Measurements from ENCODE around the gene HAO1. TPM values are rescaled to one million over a fixed set of nuclear protein-coding genes. Genes with fewer than 3 reads are reported as not detected.

Gene HAO1
- total RNA-seq, 2 experiments from 2014 or later: not detected

- Histone ChIP-seq H3K4me3 (ENCODE audit: low read depth, low read length, poor library complexity, severe bottlenecking) (no peak overlapping the region), H3K4me2 (ENCODE audit: low read length) (no peak overlapping the region), H3K4me1 (ENCODE audit: insufficient read depth, low read length, poor library complexity, severe bottlenecking) (no peaks in the 10 kb centered on the region), H3K36me3 (ENCODE audit: insufficient read depth, low read length) (no peaks in the 10 kb centered on the region), H3K9me3 (ENCODE audit: low read length) (no peaks in the 10 kb centered on the region), H3K9me2 (ENCODE audit: insufficient read depth, low read length) (no peaks in the 10 kb centered on the region), H3K79me2 (ENCODE audit: insufficient read depth, low read depth, low read length) (no peaks in the 10 kb centered on the region), H2AFZ (ENCODE audit: low read length) (no peak overlapping the region), H3K27ac (ENCODE audit: low read depth, low read length, poor library complexity, severe bottlenecking) (no peak overlapping the region), H4K20me1 (ENCODE audit: insufficient read depth, low read length) (no peaks in the 10 kb centered on the region)
- ChIA-PET POLR2A (no interaction called here), CTCF (ENCODE audit: unreplicated experiment) (no interaction called here)
- TF ChIP-seq EZH2phosphoT487 (IDR thresholded peaks at IDR 0.05; ENCODE audit: borderline replicate concordance, low read depth, low read length): no peak
- DNase-seq (ENCODE audit: low spot score): no peak
- intact Hi-C loops (cut with micrococcal nuclease; ENCODE audit: unreplicated experiment): no loop called here
- no TSS peak for BruUV-seq (replicated peaks)
Observed at GRCh38 chr20:7950387-7950786, 10.1 kb upstream of the HAO1 start.

DNA sequence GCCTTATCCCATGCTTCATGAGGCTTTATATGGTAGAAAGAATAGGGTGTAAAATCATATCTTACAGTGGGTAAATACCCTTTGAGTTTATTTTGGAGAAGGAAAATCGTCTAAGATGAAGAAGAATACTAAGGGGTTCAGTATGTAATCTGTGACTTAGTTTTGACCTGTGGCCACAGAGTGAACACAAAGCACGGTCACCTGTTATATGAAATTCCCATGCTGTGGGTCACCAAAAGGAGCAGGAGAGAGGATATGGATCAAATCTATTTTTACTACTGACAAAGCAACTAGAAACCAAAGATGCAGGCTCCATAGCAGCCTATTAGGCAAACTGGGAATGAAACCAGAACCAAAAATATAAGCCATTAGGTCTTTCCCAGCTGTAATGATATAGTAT lies 3.6 kb upstream of the HAO1 start:
- no peaks in the 10 kb centered on the region for H3K4me1 ChIP-seq (ENCODE audit: insufficient read depth, low read length, poor library complexity, severe bottlenecking)
- H3K27ac ChIP-seq (ENCODE audit: low read depth, low read length, poor library complexity, severe bottlenecking): no peak overlapping the region
- no peak overlapping the region for H3K4me2 ChIP-seq (ENCODE audit: low read length)
- H3K4me3 ChIP-seq (ENCODE audit: low read depth, low read length, poor library complexity, severe bottlenecking): no peak overlapping the region
- H3K9me2 ChIP-seq (ENCODE audit: insufficient read depth, low read length): no peaks in the 10 kb centered on the region
- H3K9me3 ChIP-seq (ENCODE audit: low read length): no peaks in the 10 kb centered on the region
- ChIA-PET CTCF (ENCODE audit: unreplicated experiment) (no interaction called here), POLR2A (no interaction called here)
- intact Hi-C loops (cut with micrococcal nuclease; ENCODE audit: unreplicated experiment): no loop called here
- H3K79me2 ChIP-seq (ENCODE audit: insufficient read depth, low read depth, low read length): no peaks in the 10 kb centered on the region
- H4K20me1 ChIP-seq (ENCODE audit: insufficient read depth, low read length): no peaks in the 10 kb centered on the region
- DNase-seq (ENCODE audit: low spot score): no peak
- no peak overlapping the region for H2AFZ ChIP-seq (ENCODE audit: low read length)
- TF ChIP-seq EZH2phosphoT487 (IDR thresholded peaks at IDR 0.05; ENCODE audit: borderline replicate concordance, low read depth, low read length) (no peak), CTCF (conservative IDR thresholded peaks at IDR 0.05; ENCODE audit: low read length) (no peak)
- no TSS peak for BruUV-seq (replicated peaks)
- no peaks in the 10 kb centered on the region for H3K36me3 ChIP-seq (ENCODE audit: insufficient read depth, low read length)

- intact Hi-C loops (cut with micrococcal nuclease; ENCODE audit: unreplicated experiment): loop anchor here (5.0 to 10.0 kb wide), 3 partner anchors 193 to 783 kb away; partner anchors contain the start of gene PLCB1
- POLR2A ChIA-PET: no interaction called here
- CTCF ChIA-PET (ENCODE audit: unreplicated experiment): no interaction called here
Observed at GRCh38 chr20:7939663-7940062, 595 bp downstream of the HAO1 start.

More at GRCh38 chr20:7939663-7940062, 595 bp downstream of the HAO1 start:
- H3K9me3 ChIP-seq (ENCODE audit: low read length): no peaks in the 10 kb centered on the region
- no peak overlapping the region for H2AFZ ChIP-seq (ENCODE audit: low read length)
- H3K4me1 ChIP-seq (ENCODE audit: insufficient read depth, low read length, poor library complexity, severe bottlenecking): peaks cover 18% of the 10 kb centered on the region
- no peaks in the 10 kb centered on the region for H4K20me1 ChIP-seq (ENCODE audit: insufficient read depth, low read length)
- no peak overlapping the region for H3K4me2 ChIP-seq (ENCODE audit: low read length)
- no peaks in the 10 kb centered on the region for H3K36me3 ChIP-seq (ENCODE audit: insufficient read depth, low read length)
- no peaks in the 10 kb centered on the region for H3K79me2 ChIP-seq (ENCODE audit: insufficient read depth, low read depth, low read length)
- no peak for DNase-seq (ENCODE audit: low spot score)
- H3K27ac ChIP-seq (ENCODE audit: low read depth, low read length, poor library complexity, severe bottlenecking): no peak overlapping the region
- TF ChIP-seq EZH2phosphoT487 (IDR thresholded peaks at IDR 0.05; ENCODE audit: borderline replicate concordance, low read depth, low read length) (no peak), CTCF (conservative IDR thresholded peaks at IDR 0.05; ENCODE audit: low read length) (no peak)
- H3K9me2 ChIP-seq (ENCODE audit: insufficient read depth, low read length): no peaks in the 10 kb centered on the region
- BruUV-seq (replicated peaks): no TSS peak
- H3K4me3 ChIP-seq (ENCODE audit: low read depth, low read length, poor library complexity, severe bottlenecking): no peak overlapping the region

Measured in OCI-LY7 (cell line).